RWPE2 (cell line): ENCODE results near the gene VDAC1.
"Not testable (repeated sequence)": the region's sequence is repeated elsewhere in the genome, so short reads cannot be mapped to it uniquely, and the experiment has no call there.

Experiments used
- ATAC-seq: fragments of 200-7000 bp; cut with Tn5 transposase; 3 replicates; pipeline ENCODE4 v1.9.1; 2021; ENCODE audit warnings: low read depth
- DNase-seq: peaks from one replicate; pipeline ENCODE4 v3.0.0-alpha.2; 2020; ENCODE audit warnings: low spot score
- H3K27ac ChIP-seq: fragments of 450-650 bp; 2 replicates; pipeline ENCODE4 v1.5.1; 2017; ENCODE audit warnings: mild to moderate bottlenecking; ENCODE audit not compliant: poor library complexity, severe bottlenecking
- H3K27me3 ChIP-seq: fragments of 250-450 bp; sonication (Bioruptor Pico); 2 replicates; pipeline ENCODE4 v1.5.1; 2021; ENCODE audit warnings: mild to moderate bottlenecking, moderate library complexity; ENCODE audit not compliant: insufficient read depth, poor library complexity, severe bottlenecking
- H3K36me3 ChIP-seq: fragments of 250-450 bp; sonication (Bioruptor Pico); 2 replicates; pipeline ENCODE4 v1.5.1; 2020; ENCODE audit warnings: low read depth, mild to moderate bottlenecking, moderate library complexity
- H3K4me1 ChIP-seq: fragments of 250-450 bp; sonication (Bioruptor Pico); 2 replicates; pipeline ENCODE4 v1.5.1; 2021; ENCODE audit warnings: mild to moderate bottlenecking, moderate library complexity; ENCODE audit not compliant: insufficient read depth, poor library complexity, severe bottlenecking
- H3K4me3 ChIP-seq: fragments of 250-450 bp; sonication (Bioruptor Pico); 2 replicates; pipeline ENCODE4 v1.5.1; 2021; ENCODE audit warnings: mild to moderate bottlenecking, moderate library complexity; ENCODE audit not compliant: severe bottlenecking
- H3K9me3 ChIP-seq: fragments of 250-450 bp; sonication (Bioruptor Pico); 2 replicates; pipeline ENCODE4 v1.5.1; 2021; ENCODE audit warnings: mild to moderate bottlenecking, moderate library complexity; ENCODE audit not compliant: severe bottlenecking
- TF ChIP-seq, protein P1 (sequence below): fragments of 450-650 bp; IDR thresholded peaks from one replicate; pipeline ENCODE4 v1.5.1; 2017; ENCODE audit warnings: mild to moderate bottlenecking, moderate library complexity; ENCODE audit not compliant: poor library complexity, severe bottlenecking

VDAC1 gene

GRCh38 chr5:134041570-134042411 is 37.0 kb upstream of the VDAC1 start:
- TF ChIP-seq, protein P1, sequence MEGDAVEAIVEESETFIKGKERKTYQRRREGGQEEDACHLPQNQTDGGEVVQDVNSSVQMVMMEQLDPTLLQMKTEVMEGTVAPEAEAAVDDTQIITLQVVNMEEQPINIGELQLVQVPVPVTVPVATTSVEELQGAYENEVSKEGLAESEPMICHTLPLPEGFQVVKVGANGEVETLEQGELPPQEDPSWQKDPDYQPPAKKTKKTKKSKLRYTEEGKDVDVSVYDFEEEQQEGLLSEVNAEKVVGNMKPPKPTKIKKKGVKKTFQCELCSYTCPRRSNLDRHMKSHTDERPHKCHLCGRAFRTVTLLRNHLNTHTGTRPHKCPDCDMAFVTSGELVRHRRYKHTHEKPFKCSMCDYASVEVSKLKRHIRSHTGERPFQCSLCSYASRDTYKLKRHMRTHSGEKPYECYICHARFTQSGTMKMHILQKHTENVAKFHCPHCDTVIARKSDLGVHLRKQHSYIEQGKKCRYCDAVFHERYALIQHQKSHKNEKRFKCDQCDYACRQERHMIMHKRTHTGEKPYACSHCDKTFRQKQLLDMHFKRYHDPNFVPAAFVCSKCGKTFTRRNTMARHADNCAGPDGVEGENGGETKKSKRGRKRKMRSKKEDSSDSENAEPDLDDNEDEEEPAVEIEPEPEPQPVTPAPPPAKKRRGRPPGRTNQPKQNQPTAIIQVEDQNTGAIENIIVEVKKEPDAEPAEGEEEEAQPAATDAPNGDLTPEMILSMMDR = no peak
- no peak for ATAC-seq
- H3K4me1 ChIP-seq = no peaks in the 10 kb centered on the region
- DNase-seq = no peak
- H3K27me3 ChIP-seq = no peaks in the 10 kb centered on the region
- H3K9me3 ChIP-seq = no peaks in the 10 kb centered on the region
- no peak overlapping the region for H3K27ac ChIP-seq
- no peak overlapping the region for H3K4me3 ChIP-seq
- no peaks in the 10 kb centered on the region for H3K36me3 ChIP-seq

DNA sequence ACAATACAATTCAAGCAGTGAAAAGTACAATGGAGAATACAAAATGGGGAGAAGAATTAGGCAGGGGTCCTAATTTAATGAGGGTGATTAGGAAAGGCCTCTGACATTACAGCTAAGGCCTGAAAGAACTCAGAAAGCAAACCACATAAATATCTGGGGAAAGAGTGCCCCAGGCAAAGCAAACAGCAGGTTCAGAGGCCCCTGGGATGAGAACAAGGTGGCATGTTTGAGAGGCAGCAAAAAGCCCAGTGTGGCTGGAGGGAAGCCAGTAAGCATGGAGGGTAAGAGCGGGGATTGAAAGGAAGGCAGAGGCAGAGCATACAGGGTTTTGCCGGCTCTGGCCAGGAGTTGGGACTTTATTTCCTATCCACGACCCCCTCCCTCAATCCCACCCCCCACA is 33.4 kb upstream of the VDAC1 start:
- no peak overlapping the region for H3K27ac ChIP-seq
- no peak for ATAC-seq

DNA sequence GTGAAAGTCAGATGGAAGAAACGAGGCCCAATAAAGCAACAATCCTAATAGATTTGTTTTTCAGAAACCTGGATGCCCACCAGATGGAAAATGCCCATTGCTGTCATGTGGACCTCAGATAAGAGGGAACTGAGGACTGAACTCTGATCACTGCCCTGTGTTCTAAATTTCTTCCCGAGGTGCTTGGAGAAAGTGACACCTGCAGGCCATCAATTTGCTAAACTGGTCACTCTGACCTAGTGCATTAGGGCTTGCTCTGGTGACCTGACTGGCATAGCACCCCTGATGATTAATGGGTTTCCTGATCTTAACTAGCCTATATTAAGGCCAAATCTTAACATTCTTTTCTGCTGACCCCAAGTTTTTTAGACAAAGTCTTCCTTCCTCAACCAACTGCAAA is 32.4 kb upstream of the VDAC1 start:
- no peaks in the 10 kb centered on the region for H3K9me3 ChIP-seq
- ATAC-seq (no peak), DNase-seq (no peak)
- H3K4me1 ChIP-seq = peaks cover 2% of the 10 kb centered on the region
- no peaks in the 10 kb centered on the region for H3K27me3 ChIP-seq
- H3K36me3 ChIP-seq = no peaks in the 10 kb centered on the region
- no peak overlapping the region for H3K27ac ChIP-seq
- TF ChIP-seq, protein P1 = peak; percentile 7
- H3K4me3 ChIP-seq = no peak overlapping the region

More for the DNA sequence above, 33.4 kb upstream of the VDAC1 start:
- H3K27me3 ChIP-seq = no peaks in the 10 kb centered on the region
- H3K4me1 ChIP-seq = no peaks in the 10 kb centered on the region
- TF ChIP-seq, protein P1 = no peak
- no peaks in the 10 kb centered on the region for H3K36me3 ChIP-seq
- DNase-seq = no peak
- no peaks in the 10 kb centered on the region for H3K9me3 ChIP-seq
- H3K4me3 ChIP-seq = no peak overlapping the region

GRCh38 chr5:134034326-134034725 is 29.6 kb upstream of the VDAC1 start:
- Histone ChIP-seq H3K36me3 (no peaks in the 10 kb centered on the region), H3K9me3 (no peaks in the 10 kb centered on the region), H3K4me1 (peaks cover 6% of the 10 kb centered on the region), H3K4me3 (no peak overlapping the region), H3K27ac (no peak overlapping the region), H3K27me3 (no peaks in the 10 kb centered on the region)
- ATAC-seq (no peak), DNase-seq (no peak)
- TF ChIP-seq, protein P1 = no peak

- not testable (repeated sequence) for DNase-seq, H3K27me3 ChIP-seq, H3K36me3 ChIP-seq, H3K4me3 ChIP-seq, H3K9me3 ChIP-seq, H3K27ac ChIP-seq, ATAC-seq
- peaks cover 13% of the 10 kb centered on the region for H3K4me1 ChIP-seq
These were observed 25.7 kb upstream of the VDAC1 start for GRCh38 chr5:134030303-134030964.
